Dendritic cell treated with granulocyte-macrophage colony-stimulating factor and Interleukin-4, amounts not matched to agents 40 ng/mL and 50 ng/mL, for 4 days (primary cell): Measurements from ENCODE around the gene SCCPDH.

Experiments
- H3K27ac Mint-ChIP-seq: one replicate; pipeline ENCODE4 v1.8.0; 2022; ENCODE audit warnings: mild to moderate bottlenecking, mixed read lengths
- H3K27me3 Mint-ChIP-seq: one replicate; pipeline ENCODE4 v1.8.0; 2022; ENCODE audit warnings: mild to moderate bottlenecking, mixed read lengths
- H3K36me3 Mint-ChIP-seq: one replicate; pipeline ENCODE4 v1.8.0; 2022; ENCODE audit warnings: low read depth, mixed read lengths
- H3K4me1 Mint-ChIP-seq: one replicate; pipeline ENCODE4 v1.8.0; 2022; ENCODE audit warnings: low read depth, mixed read lengths
- H3K4me3 Mint-ChIP-seq: one replicate; pipeline ENCODE4 v1.8.0; 2022; ENCODE audit warnings: mild to moderate bottlenecking, moderate library complexity, mixed read lengths
- H3K9me3 Mint-ChIP-seq: one replicate; pipeline ENCODE4 v1.8.0; 2022; ENCODE audit warnings: mixed read lengths
- intact Hi-C: fragments of 100-400 bp; cut with micrococcal nuclease; formaldehyde crosslinking; loops from one replicate; pipeline ENCODE4 v1.15.0; 2022

Gene SCCPDH

DNA sequence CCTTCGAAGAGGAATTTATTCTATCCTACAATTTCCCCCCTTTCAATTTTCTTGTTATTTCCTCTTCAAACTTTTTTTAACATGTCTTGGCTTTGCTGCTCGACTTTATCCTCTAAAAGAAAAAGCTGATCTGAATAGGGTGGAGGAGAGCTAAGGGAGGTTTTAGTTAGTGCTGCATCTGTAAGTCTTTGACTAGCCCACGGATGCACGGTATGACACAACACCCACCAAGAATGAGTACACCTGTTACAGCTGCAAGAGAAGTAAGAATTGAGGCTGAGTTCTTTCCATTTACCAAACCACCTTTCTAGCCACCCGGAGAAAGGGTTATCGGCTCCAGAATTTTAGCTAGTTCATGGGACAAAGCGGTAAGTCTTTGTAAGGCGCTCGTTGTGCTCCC lies 23.8 kb downstream of the SCCPDH start:
- intact Hi-C loops, result no loop called here
- peaks cover 28% of the 10 kb centered on the region for H3K36me3 Mint-ChIP-seq
- no peaks in the 10 kb centered on the region for H3K4me1 Mint-ChIP-seq
- H3K27ac Mint-ChIP-seq, result no peak overlapping the region
- H3K27me3 Mint-ChIP-seq, result no peaks in the 10 kb centered on the region
- no peak overlapping the region for H3K4me3 Mint-ChIP-seq
- H3K9me3 Mint-ChIP-seq, result no peaks in the 10 kb centered on the region

DNA sequence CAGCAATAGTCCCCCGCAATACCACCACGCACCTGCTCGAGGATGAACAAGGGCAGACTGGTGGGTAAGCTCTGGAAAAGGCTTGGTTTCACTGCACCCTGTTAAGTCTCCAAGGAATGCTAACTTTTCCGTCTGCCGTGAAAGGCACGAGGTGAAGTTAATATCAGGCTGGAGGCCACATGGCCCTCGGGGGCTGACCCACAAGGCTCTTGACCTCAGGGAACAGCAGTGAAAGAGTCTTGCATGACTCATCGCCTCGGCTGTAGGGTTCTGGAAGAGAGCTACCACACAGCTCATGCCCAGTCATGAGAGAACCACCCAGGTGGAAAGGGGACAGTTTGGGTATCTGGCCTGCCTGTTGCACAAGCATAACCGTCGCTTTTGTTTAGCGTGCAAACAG lies 24.7 kb downstream of the SCCPDH start:
- no peak overlapping the region for H3K27ac Mint-ChIP-seq
- no peak overlapping the region for H3K4me3 Mint-ChIP-seq
- H3K4me1 Mint-ChIP-seq, result peaks cover 4% of the 10 kb centered on the region

DNA sequence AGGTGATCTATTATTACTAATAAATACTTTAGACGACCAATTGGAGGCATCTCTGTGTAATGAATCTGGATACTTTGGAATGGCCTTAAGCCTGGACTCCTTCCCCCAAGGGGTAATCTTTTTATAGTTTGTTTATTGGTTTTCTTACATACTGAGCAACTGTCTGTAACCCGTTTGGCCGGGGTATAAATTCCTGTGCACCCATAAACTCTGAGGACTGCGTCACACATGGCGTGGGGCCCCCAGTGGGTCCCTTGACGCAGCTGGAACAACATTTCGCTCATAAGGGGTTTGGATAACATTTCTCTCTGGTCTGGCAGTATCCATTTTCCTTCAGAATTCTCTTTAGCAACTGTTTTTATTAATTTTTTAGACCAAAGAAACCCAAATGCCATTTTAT lies 26.5 kb downstream of the SCCPDH start:
- intact Hi-C loops, result loop anchor here (10.0 kb wide), 1 partner anchor 186 kb away; the partner anchor contains the start of genes CNST and TFB2M
- Mint-ChIP-seq H3K27ac (no peak overlapping the region), H3K27me3 (no peaks in the 10 kb centered on the region), H3K36me3 (peaks cover 12% of the 10 kb centered on the region), H3K4me3 (no peak overlapping the region), H3K4me1 (peaks cover 7% of the 10 kb centered on the region), H3K9me3 (no peaks in the 10 kb centered on the region)

More for the DNA sequence above, 24.7 kb downstream of the SCCPDH start:
- intact Hi-C loops, result no loop called here
- no peaks in the 10 kb centered on the region for H3K9me3 Mint-ChIP-seq
- no peaks in the 10 kb centered on the region for H3K27me3 Mint-ChIP-seq
- peaks cover 25% of the 10 kb centered on the region for H3K36me3 Mint-ChIP-seq

DNA sequence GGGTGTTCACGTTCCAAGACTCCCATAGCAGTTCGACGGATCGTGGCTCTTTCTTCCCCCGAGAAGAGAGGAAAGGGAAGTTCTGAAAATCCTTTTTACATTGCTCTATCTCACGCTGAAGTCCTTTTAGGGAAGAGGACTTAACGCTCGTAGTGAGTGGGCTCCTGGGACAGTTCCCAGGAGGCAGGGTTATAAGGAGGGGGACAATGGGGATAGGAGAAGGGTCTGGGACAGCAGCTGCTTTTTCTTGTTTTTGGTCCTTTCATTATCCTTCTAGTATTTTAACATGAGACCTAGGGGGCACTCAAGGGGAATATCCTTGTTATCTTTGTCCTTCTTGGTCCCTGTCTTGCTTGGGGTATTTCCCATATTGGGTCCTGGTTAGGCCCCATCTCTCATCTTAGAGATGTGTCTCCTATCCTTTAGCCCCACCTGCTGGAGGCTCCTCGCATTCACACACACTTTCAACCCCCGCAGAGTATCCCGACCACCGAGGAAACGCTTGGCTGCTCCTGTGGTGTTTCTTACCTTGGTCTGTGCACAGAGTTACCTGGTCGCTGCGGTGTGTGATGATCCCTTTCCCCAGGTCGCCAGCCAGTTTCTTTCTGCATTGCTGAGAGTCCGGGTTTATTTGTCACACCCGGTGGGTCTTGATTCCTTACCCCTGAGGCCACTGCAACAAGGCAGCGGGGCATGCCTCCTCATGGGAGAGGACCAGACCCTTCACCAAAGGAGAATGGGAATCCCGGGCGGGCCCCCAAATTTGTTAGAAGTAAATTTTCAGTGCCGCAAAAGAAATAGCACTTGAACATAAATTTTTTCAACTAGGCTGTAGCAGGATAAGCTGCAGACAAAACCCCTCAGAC lies 29.7 kb downstream of the SCCPDH start:
- Mint-ChIP-seq H3K4me3 (no peak overlapping the region), H3K36me3 (no peaks in the 10 kb centered on the region), H3K27ac (no peak overlapping the region), H3K27me3 (no peaks in the 10 kb centered on the region), H3K4me1 (peaks cover 7% of the 10 kb centered on the region), H3K9me3 (no peaks in the 10 kb centered on the region)
- intact Hi-C loops, result loop anchor here (1.0 to 10.0 kb wide), 3 partner anchors 65 to 257 kb away; partner anchors contain the start of genes CNST and TFB2M

- H3K27ac Mint-ChIP-seq, result no peak overlapping the region
- intact Hi-C loops, result loop anchor here (10.0 kb wide), 1 partner anchor 191 kb away; the partner anchor contains the start of genes CNST and TFB2M
- H3K9me3 Mint-ChIP-seq, result no peaks in the 10 kb centered on the region
- no peak overlapping the region for H3K4me3 Mint-ChIP-seq
- no peaks in the 10 kb centered on the region for H3K27me3 Mint-ChIP-seq
- H3K36me3 Mint-ChIP-seq, result peaks cover 2% of the 10 kb centered on the region
- H3K4me1 Mint-ChIP-seq, result peaks cover 10% of the 10 kb centered on the region
Measured at GRCh38 chr1:246755419-246755818, 31.2 kb downstream of the SCCPDH start.

DNA sequence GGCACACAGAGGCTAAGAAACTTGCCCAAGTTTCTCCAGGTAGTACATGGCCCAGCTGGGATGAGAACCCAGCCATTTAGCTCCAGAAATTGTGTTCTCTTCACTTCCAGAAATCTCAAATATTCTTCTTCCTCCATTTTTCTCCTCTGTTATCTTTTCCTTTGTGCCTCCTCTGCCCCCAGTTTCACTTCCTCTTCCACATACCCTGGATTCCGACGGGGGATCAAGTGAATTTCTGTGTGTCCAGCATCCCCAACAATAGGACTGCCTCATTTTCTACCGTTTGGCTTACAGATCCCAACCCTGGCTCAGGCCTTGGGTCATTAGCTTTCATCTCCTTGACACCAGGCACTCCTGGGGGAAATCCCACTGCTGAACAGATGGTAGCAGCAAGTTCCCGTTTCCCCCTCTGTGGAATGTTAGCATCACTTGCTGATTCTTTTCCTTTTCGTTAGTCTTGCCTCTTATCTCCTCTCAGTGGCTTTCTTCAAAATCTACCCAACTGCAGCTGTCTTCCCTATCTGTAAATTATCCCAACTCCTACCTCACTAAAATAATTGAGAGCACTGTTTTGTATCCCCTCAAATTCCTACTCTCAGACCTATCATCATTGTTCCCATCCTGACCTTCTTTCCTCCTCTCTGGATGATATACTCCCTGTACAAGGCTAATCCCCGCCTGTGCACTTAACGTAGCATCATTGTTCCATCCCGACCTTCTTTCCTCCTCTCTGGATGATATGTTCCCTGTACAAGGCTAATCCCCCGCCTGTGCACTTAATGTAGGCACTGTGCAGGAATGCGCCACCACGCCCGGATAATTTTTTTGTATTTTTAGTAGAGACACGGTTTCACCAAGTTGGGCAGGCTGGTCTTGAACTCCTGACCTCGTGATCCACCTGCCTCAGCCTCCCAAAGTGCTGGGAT lies 36.5 kb downstream of the SCCPDH start:
- Mint-ChIP-seq H3K9me3 (no peaks in the 10 kb centered on the region), H3K36me3 (peaks cover 35% of the 10 kb centered on the region), H3K4me1 (peaks cover 10% of the 10 kb centered on the region), H3K27ac (peak overlapping the region; percentile 15), H3K27me3 (no peaks in the 10 kb centered on the region), H3K4me3 (no peak overlapping the region)
- intact Hi-C loops, result no loop called here

- no peak overlapping the region for H3K4me3 Mint-ChIP-seq
- H3K27me3 Mint-ChIP-seq, result no peaks in the 10 kb centered on the region
- no peaks in the 10 kb centered on the region for H3K9me3 Mint-ChIP-seq
- H3K27ac Mint-ChIP-seq, result no peak overlapping the region
- H3K36me3 Mint-ChIP-seq, result peaks cover 35% of the 10 kb centered on the region
- peaks cover 10% of the 10 kb centered on the region for H3K4me1 Mint-ChIP-seq
- intact Hi-C loops, result no loop called here
Measured at GRCh38 chr1:246761396-246761795, 37.2 kb downstream of the SCCPDH start.

GRCh38 chr1:246765521-246765920 lies 41.3 kb downstream of the SCCPDH start:
- H3K9me3 Mint-ChIP-seq, result no peaks in the 10 kb centered on the region
- intact Hi-C loops, result no loop called here
- H3K27ac Mint-ChIP-seq, result no peak overlapping the region
- H3K27me3 Mint-ChIP-seq, result no peaks in the 10 kb centered on the region
- H3K4me1 Mint-ChIP-seq, result peaks cover 6% of the 10 kb centered on the region
- H3K36me3 Mint-ChIP-seq, result peaks cover 57% of the 10 kb centered on the region
- no peak overlapping the region for H3K4me3 Mint-ChIP-seq

- no peak overlapping the region for H3K4me3 Mint-ChIP-seq
- peaks cover 63% of the 10 kb centered on the region for H3K36me3 Mint-ChIP-seq
- intact Hi-C loops, result no loop called here
- H3K27me3 Mint-ChIP-seq, result no peaks in the 10 kb centered on the region
- H3K4me1 Mint-ChIP-seq, result no peaks in the 10 kb centered on the region
- peaks cover 8% of the 10 kb centered on the region for H3K9me3 Mint-ChIP-seq
- no peak overlapping the region for H3K27ac Mint-ChIP-seq
Measured at GRCh38 chr1:246768403-246769020, 44.3 kb downstream of the SCCPDH start.

- H3K27me3 Mint-ChIP-seq, result no peaks in the 10 kb centered on the region
- no peak overlapping the region for H3K27ac Mint-ChIP-seq
- H3K9me3 Mint-ChIP-seq, result peaks cover 13% of the 10 kb centered on the region
- H3K4me1 Mint-ChIP-seq, result no peaks in the 10 kb centered on the region
- intact Hi-C loops, result no loop called here
- no peak overlapping the region for H3K4me3 Mint-ChIP-seq
- H3K36me3 Mint-ChIP-seq, result peaks cover 59% of the 10 kb centered on the region
Measured at GRCh38 chr1:246769306-246769705, 45.1 kb downstream of the SCCPDH start.

GRCh38 chr1:246771366-246771765 lies 47.2 kb downstream of the SCCPDH start:
- intact Hi-C loops, result no loop called here
- peaks cover 13% of the 10 kb centered on the region for H3K9me3 Mint-ChIP-seq
- H3K27me3 Mint-ChIP-seq, result no peaks in the 10 kb centered on the region
- peaks cover 72% of the 10 kb centered on the region for H3K36me3 Mint-ChIP-seq
- no peak overlapping the region for H3K27ac Mint-ChIP-seq
- no peak overlapping the region for H3K4me3 Mint-ChIP-seq
- no peaks in the 10 kb centered on the region for H3K4me1 Mint-ChIP-seq

- Mint-ChIP-seq H3K36me3 (peaks cover 73% of the 10 kb centered on the region), H3K27me3 (no peaks in the 10 kb centered on the region), H3K9me3 (peaks cover 13% of the 10 kb centered on the region), H3K4me3 (no peak overlapping the region), H3K4me1 (no peaks in the 10 kb centered on the region), H3K27ac (no peak overlapping the region)
- intact Hi-C loops, result no loop called here
Measured at GRCh38 chr1:246772686-246773085, 48.5 kb downstream of the SCCPDH start.

GRCh38 chr1:246773213-246773641 lies 49.0 kb downstream of the SCCPDH start:
- peaks cover 73% of the 10 kb centered on the region for H3K36me3 Mint-ChIP-seq
- H3K4me3 Mint-ChIP-seq, result no peak overlapping the region
- H3K4me1 Mint-ChIP-seq, result no peaks in the 10 kb centered on the region
- H3K27me3 Mint-ChIP-seq, result no peaks in the 10 kb centered on the region
- peaks cover 13% of the 10 kb centered on the region for H3K9me3 Mint-ChIP-seq
- intact Hi-C loops, result no loop called here
- H3K27ac Mint-ChIP-seq, result no peak overlapping the region
